SU-DHL-6 (cell line): ENCODE data around the gene CAPZA2.
"Not testable (repeated sequence)": the region's sequence is repeated elsewhere in the genome, so short reads cannot be mapped to it uniquely, and the experiment has no call there.

ENCODE experiments used
- H2AFZ ChIP-seq: fragments of 200-600 bp; sonication (generic); 2 replicates; pipeline ENCODE4 v1.6.1; 2014; ENCODE audit warnings: low read depth, mild to moderate bottlenecking, moderate library complexity, mixed read lengths, antibody characterized with exemption, low read length; ENCODE audit not compliant: severe bottlenecking
- H3F3A ChIP-seq: fragments of 200-600 bp; shearing (Covaris generic); 2 replicates; pipeline ENCODE4 v1.6.0; 2016; ENCODE audit warnings: antibody characterized with exemption, mild to moderate bottlenecking; ENCODE audit not compliant: insufficient read depth
- H3K27ac ChIP-seq: fragments of 200-600 bp; sonication (generic); 2 replicates; pipeline ENCODE4 v1.5.1; 2016; ENCODE audit warnings: low read depth, mild to moderate bottlenecking, low read length, moderate library complexity, mixed read lengths
- H3K27me3 ChIP-seq: fragments of 200-600 bp; sonication (generic), shearing (Covaris generic); 2 replicates; pipeline ENCODE4 v1.6.0; 2014; ENCODE audit warnings: mild to moderate bottlenecking, low read length
- H3K36me3 ChIP-seq: fragments of 200-600 bp; sonication (generic); 2 replicates; pipeline ENCODE4 v1.6.1; 2014; ENCODE audit warnings: mild to moderate bottlenecking, low read length, mixed read lengths
- H3K4me2 ChIP-seq: fragments of 300-600, 200-600 bp; shearing (Covaris generic), sonication (generic); 2 replicates; pipeline ENCODE4 v1.6.0; 2014; ENCODE audit warnings: low read length, low read depth, mild to moderate bottlenecking; ENCODE audit not compliant: poor library complexity, severe bottlenecking
- H3K4me3 ChIP-seq: fragments of 200-600 bp; sonication (generic); 2 replicates; pipeline ENCODE4 v1.5.1; 2014; ENCODE audit warnings: antibody characterized with exemption, low read length, mild to moderate bottlenecking, mixed read lengths; ENCODE audit not compliant: insufficient read depth, poor library complexity, severe bottlenecking
- H3K79me2 ChIP-seq: fragments of 200-600 bp; sonication (generic); 2 replicates; pipeline ENCODE4 v1.6.1; 2014; ENCODE audit warnings: mild to moderate bottlenecking, low read length, moderate library complexity; ENCODE audit not compliant: insufficient read depth
- H3K9ac ChIP-seq: fragments of 200-600 bp; sonication (generic); 2 replicates; pipeline ENCODE4 v1.7.0; 2014; ENCODE audit warnings: mild to moderate bottlenecking, low read length
- H3K9me2 ChIP-seq: fragments of 200-600 bp; sonication (generic); replicated peaks from 2 replicates; pipeline ENCODE4 v1.6.1; 2014; ENCODE audit warnings: low read length; ENCODE audit not compliant: insufficient read depth
- H3K9me3 ChIP-seq: fragments of 200-600 bp; sonication (generic); 2 replicates; pipeline ENCODE4 v1.6.1; 2014; ENCODE audit warnings: low read length, mixed read lengths; ENCODE audit not compliant: insufficient read depth
- H4K20me1 ChIP-seq: fragments of 200-600 bp; sonication (generic); 2 replicates; pipeline ENCODE4 v1.6.1; 2014; ENCODE audit warnings: low read depth, mild to moderate bottlenecking, antibody characterized with exemption, low read length, moderate library complexity, mixed read lengths
- EZH2phosphoT487 ChIP-seq: fragments of 200-600 bp; sonication (generic), shearing (Covaris generic); conservative IDR thresholded peaks from 2 replicates; pipeline ENCODE4 v1.6.1; 2018; ENCODE audit warnings: mild to moderate bottlenecking, antibody characterized with exemption, low read length, moderate library complexity, mixed read lengths
- TF ChIP-seq, protein P1 (sequence below): fragments of 200-600 bp; sonication (generic); IDR thresholded peaks from one replicate; pipeline ENCODE4 v1.5.1; 2017; ENCODE audit warnings: antibody characterized with exemption, mild to moderate bottlenecking, low read length, moderate library complexity; ENCODE audit not compliant: insufficient read depth, poor library complexity, severe bottlenecking

The CAPZA2 gene

DNA sequence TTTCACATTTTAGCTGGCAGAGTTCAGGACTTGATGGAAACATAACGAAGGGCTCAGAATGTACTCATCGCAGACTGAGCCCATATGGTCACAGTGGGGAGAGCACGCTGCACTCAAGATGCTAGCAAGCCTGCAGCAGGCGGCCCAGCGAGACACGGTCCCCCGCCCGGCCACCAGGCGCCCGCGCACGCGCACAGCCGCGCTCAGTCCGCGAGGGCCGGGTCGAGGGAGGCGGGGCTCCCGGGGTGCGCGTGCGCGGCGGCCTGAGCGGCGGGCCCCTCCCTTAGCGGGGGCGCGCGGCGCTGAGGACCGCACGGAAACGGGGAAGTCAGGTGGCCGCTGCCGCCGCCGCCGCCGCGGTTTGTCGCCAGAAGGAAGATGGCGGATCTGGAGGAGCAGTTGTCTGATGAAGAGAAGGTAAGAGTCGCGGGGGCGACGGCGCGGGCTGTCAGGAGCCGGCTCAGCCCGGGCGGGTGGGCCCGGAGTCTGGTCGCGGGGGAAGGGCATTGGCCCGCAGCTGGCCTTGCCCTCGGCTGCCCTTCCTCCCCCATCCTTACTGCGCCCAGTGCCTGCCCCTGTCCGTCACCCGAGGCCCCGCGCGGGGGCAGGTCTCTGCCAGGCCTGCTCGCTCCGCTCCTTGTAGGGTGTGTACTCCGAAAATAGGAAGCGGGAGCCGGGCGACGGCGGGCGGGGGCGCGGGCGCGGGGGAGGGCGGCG lies at the start of gene CAPZA2:
CAPZA2 (plus strand) TSS at position 354 of the 717 bp plus-strand sequence; CDS start at position 379, 25 bp downstream.
- peak within 1 kb of the TSS; percentile 74 for H3K27ac ChIP-seq
- H3K4me2 ChIP-seq: peak within 1 kb of the TSS; percentile 87
- H4K20me1 ChIP-seq: peaks cover 4% of the 10 kb centered on the region; the same call in 1 of the 2 replicates
- H3F3A ChIP-seq: no peaks in the 10 kb centered on the region
- H3K9ac ChIP-seq: peak within 1 kb of the TSS; percentile 67
- no peak for TF ChIP-seq EZH2phosphoT487
- TF ChIP-seq, protein P1, sequence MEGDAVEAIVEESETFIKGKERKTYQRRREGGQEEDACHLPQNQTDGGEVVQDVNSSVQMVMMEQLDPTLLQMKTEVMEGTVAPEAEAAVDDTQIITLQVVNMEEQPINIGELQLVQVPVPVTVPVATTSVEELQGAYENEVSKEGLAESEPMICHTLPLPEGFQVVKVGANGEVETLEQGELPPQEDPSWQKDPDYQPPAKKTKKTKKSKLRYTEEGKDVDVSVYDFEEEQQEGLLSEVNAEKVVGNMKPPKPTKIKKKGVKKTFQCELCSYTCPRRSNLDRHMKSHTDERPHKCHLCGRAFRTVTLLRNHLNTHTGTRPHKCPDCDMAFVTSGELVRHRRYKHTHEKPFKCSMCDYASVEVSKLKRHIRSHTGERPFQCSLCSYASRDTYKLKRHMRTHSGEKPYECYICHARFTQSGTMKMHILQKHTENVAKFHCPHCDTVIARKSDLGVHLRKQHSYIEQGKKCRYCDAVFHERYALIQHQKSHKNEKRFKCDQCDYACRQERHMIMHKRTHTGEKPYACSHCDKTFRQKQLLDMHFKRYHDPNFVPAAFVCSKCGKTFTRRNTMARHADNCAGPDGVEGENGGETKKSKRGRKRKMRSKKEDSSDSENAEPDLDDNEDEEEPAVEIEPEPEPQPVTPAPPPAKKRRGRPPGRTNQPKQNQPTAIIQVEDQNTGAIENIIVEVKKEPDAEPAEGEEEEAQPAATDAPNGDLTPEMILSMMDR: no peak
- no peaks in the 10 kb centered on the region for H3K27me3 ChIP-seq
- H3K9me2 ChIP-seq: no peaks in the 10 kb centered on the region
- H3K9me3 ChIP-seq: no peaks in the 10 kb centered on the region
- no peaks in the 10 kb centered on the region for H3K36me3 ChIP-seq
- H2AFZ ChIP-seq: peak within 1 kb of the TSS; percentile 96
- H3K79me2 ChIP-seq: peaks cover 50% of the 10 kb centered on the region
- H3K4me3 ChIP-seq: peak within 1 kb of the TSS; percentile 89

DNA sequence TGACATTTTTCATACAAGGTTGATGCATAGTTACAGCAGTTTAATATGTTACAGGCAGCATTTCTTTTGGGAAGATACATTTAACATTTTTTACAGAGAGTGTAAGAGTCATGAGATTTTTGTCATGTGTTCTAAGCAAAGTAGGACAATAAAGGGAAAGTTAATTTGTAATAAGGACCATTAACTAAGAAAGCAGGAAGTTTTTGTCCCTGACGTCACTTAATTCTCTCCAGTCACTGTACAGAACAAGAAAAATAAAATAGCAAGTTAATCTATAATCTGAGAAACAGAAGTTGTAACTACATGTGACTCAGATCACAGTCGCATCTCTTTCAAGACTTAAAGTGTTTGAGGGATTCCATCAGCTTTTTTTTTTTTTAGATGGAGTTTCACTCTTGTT lies 49.5 kb upstream of the CAPZA2 start:
- H2AFZ ChIP-seq: no peak overlapping the region
- H3K36me3 ChIP-seq: no peaks in the 10 kb centered on the region
- no peaks in the 10 kb centered on the region for H3F3A ChIP-seq
- no peak overlapping the region for H3K4me2 ChIP-seq
- H3K9ac ChIP-seq: no peak overlapping the region
- no peak overlapping the region for H3K27ac ChIP-seq
- no peaks in the 10 kb centered on the region for H3K9me2 ChIP-seq
- TF ChIP-seq, protein P1: no peak
- no peak for TF ChIP-seq EZH2phosphoT487
- H3K4me3 ChIP-seq: no peak overlapping the region
- H4K20me1 ChIP-seq: no peaks in the 10 kb centered on the region
- no peaks in the 10 kb centered on the region for H3K27me3 ChIP-seq
- no peaks in the 10 kb centered on the region for H3K9me3 ChIP-seq
- no peaks in the 10 kb centered on the region for H3K79me2 ChIP-seq

GRCh38 chr7:116813371-116813770 lies 49.0 kb upstream of the CAPZA2 start:
- not testable (repeated sequence) for H3K79me2 ChIP-seq, H3K4me3 ChIP-seq, H3K9me2 ChIP-seq, H3K27ac ChIP-seq, H3K9me3 ChIP-seq, H2AFZ ChIP-seq, H3K36me3 ChIP-seq, H3K4me2 ChIP-seq, H4K20me1 ChIP-seq, H3F3A ChIP-seq, H3K27me3 ChIP-seq, H3K9ac ChIP-seq

GRCh38 chr7:116815041-116815440 lies 47.3 kb upstream of the CAPZA2 start:
- Histone ChIP-seq H3K27me3 (no peaks in the 10 kb centered on the region), H3K36me3 (no peaks in the 10 kb centered on the region), H2AFZ (no peak overlapping the region), H3K9me3 (no peaks in the 10 kb centered on the region), H3K4me3 (no peak overlapping the region), H3K79me2 (no peaks in the 10 kb centered on the region), H4K20me1 (no peaks in the 10 kb centered on the region), H3K9ac (no peak overlapping the region), H3K4me2 (no peak overlapping the region), H3K27ac (no peak overlapping the region), H3K9me2 (no peaks in the 10 kb centered on the region), H3F3A (no peaks in the 10 kb centered on the region)
- TF ChIP-seq EZH2phosphoT487: no peak
- TF ChIP-seq, protein P1: no peak
